GM21717 (cell line): ENCODE data around the gene ENTPD7.
"Not testable (repeated sequence)": the region's sequence is repeated elsewhere in the genome, so short reads cannot be mapped to it uniquely, and the experiment has no call there.

ENCODE experiments used
- ATAC-seq: cut with Tn5 transposase; IDR thresholded peaks from one replicate; pipeline ENCODE4 v1.9.1; 2021; ENCODE audit warnings: mild to moderate bottlenecking, moderate library complexity; ENCODE audit not compliant: unreplicated experiment

The ENTPD7 gene

DNA sequence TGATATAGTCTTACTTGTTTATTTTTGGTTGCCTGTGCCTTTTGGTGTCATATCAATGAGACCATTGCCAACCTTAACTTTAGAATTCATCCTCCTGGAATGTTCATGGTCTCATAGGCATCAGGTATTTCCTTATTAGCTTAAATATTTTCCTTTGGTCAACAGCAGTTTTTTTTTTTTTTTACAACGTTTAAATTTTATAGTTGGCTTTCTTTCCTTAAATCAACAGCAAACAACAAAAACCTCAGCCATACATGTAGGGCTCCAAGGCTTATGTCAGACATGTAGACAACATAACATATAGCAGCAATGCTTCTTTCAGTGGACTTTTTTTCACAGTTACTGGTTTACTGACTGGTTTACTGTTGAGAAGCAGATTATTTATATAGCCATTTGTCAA is 22.7 kb downstream of the ENTPD7 start:
- ATAC-seq: no peak

DNA sequence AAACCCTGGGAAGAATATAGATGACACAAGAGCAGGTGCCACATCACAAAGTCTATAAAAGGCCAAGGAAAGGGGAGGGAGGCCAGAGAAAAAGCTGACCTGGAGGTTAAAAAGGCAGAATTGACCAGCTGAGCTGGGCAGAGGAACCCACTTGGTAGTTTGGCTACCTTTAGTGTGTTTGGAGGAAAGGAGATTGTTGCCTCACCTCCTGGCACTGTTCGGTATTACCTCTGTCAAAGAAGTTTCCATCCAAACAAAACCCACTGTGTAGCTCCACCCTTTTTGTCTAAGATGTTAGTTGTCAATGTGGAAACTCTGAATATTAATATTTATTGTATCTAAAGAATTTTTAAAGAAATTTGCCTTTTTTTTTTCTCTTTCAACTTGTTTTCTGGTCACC is 23.4 kb downstream of the ENTPD7 start:
- no peak for ATAC-seq

DNA sequence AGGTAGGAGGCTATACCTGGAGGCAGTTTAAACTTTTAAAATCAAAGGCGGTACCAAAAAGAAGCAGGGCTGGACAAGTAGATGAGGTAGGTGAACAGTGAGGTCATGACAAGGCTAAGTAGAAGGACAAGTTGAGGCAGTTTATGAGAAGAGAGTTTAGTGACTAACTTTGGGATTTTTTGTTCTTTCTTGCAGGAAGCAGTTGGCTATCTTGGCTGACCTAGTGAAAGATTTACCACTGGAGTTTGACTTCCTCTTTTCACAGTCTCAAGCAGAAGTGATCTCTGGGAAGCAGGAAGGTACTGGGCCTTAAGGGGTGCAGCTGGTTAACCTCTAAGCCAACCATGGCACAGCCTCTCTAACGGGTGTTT is 26.3 kb downstream of the ENTPD7 start:
- ATAC-seq: peak; percentile 93

DNA sequence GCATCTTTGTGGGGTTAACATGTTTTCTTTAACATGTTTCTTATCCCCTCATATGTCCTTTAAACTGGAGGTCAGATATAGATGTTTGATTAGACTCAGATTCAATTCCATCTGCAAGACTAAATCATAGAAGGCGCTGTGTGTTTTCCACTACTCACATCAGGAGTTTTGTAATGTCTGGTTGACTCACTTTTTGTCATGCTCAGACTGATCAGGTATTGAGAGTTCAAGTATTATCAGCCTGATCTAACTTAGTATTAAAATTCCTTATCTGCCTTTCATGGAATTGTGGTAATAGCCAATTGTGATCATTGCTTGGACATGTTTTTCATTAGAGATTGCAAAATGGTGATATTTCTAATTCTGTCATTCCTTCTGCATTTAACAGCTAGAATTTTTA is 30.2 kb downstream of the ENTPD7 start:
- no peak for ATAC-seq

DNA sequence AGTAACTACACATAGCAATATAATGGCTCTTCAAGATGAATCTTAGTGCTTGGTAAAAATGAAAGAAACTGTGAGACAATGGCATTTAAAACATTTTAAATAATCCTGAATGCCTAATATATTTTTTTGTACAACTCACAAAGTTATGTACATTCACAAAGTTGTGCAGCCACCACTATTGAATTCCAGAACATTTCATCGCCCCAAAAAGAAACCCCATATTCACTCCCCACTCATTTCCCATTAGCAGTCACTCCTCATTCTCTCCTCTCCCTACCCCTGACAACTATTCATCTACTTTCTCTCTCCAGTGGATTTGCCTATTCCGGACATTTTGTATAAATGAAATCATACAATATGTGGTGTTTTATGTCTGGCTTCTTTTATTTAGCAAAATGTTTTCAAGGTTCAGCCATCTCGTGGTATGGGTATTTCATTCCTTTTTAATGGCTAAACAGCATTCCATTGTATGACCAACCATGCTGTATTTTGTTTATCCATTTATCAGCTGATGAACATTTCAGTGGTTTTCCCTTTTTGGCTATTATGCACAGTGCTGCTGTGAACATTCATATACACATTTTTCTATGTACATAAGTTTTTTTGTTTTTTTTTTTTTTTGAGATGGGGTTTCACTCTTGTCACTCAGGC is 34.7 kb downstream of the ENTPD7 start:
- ATAC-seq: no peak

DNA sequence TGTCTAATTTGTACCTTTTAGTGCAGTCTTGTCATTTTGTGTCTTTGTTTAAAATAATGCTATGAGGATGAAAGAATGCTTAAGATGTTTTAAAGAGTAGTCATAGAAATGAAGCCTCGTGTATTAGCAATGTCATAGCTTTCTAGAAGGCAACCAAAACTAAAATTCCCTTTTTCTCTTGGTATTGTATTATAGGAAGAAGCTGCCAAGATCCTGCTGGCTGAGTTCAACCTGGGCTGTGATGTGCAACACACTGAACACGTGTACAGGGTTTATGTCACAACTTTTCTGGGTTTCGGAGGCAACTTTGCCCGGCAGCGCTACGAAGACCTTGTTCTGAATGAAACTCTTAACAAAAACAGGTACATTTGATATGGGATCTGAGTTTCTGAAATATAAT is 36.5 kb downstream of the ENTPD7 start:
- no peak for ATAC-seq

DNA sequence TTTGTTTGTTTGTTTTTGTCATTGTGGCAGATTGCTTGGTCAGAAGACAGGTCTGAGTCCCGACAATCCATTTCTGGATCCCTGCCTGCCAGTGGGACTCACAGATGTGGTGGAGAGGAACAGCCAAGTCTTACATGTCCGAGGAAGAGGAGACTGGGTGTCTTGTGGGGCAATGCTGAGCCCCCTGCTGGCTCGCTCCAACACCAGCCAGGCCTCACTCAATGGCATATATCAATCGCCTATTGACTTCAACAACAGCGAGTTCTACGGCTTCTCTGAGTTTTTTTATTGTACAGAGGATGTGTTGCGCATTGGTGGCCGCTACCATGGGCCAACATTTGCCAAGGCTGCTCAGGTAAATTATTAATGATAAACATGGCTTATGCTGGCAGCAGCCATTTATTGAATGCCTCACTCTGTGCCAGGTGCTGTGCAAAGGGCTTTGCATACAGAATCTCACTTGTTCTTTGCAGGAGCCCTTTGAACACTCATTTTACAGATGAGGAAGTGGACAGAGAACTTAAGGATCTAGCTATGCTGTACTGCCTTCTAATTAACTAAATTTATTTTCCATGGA is 39.3 kb downstream of the ENTPD7 start:
- no peak for ATAC-seq

DNA sequence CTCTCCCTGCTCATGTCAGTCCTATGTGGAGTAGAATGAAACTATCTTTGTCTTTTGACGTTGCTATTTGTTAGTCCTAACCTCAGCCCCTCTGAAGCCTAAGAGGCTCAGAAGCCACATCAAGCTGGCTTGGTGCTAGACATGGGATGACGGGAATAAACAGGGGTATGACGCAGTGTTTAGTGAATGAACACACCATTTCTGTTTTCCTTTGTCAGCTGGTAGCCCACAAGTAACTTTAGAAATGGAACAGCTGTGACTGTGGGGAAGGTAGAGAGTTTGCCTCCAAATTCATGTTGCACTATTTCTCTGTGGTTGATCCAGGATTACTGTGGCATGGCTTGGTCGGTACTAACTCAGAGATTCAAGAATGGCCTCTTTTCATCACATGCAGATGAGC is 41.3 kb downstream of the ENTPD7 start:
- no peak for ATAC-seq

DNA sequence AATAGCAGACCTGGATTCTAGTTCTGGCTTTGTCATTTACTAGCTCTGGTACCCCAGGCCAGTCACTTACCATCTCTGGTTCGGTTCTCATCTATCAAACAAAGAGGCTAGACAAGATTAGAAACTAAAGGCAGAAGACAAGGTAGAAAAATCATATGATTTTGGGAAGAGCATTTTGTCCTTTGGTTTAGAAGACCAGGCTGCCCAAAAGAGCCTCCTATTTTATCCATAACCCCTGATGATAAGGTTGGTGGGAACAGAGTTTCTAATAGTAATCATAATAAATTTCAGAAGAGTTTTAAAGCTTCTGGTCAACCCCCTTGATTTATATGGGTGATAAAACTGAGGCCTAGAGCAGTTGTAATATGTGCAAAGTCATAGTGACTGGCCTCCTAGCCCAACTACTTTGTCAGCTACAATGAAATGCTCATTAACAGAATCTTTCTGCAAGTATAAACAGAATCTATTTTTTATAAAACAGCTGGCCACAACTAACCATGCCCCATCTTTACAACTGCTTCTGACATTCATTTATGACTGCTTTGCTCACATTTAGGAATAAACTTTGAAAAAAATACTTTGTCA is 49.2 kb downstream of the ENTPD7 start:
- no peak for ATAC-seq

DNA sequence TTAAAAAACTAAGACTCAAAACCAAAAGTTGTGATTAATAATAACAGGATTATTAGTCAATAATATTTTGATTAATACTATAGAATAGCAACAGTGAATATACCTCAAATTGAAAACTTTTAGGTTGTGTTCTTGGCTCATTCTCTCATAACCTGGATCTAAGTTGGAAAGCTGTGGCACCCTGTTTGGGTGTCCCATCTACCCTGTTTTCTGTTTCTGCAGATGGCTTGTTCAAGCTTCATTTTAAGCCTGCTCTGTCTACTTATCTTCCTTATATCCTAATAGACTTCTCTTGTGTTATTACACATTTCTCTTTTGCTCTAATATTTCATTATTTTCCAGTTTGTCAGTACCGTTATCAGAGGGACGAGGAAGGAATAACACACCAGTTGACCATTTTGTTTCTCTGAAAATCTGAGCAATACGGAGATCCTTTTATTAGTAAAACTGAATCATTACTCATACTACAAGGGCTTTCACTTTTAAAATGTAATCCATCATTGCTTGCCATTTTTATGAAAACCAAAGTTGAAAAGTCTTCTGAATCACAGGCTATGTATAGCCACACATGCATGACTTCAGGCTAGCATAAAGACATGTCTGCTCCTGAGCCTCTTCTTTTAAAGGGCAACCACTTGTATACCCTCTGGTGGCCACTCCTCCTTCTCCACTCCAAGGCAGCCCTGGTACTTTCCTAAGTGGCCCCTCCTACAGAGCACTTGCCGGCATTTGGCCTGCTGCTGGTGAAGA is 50.3 kb downstream of the ENTPD7 start:
- ATAC-seq: peak; percentile 63

DNA sequence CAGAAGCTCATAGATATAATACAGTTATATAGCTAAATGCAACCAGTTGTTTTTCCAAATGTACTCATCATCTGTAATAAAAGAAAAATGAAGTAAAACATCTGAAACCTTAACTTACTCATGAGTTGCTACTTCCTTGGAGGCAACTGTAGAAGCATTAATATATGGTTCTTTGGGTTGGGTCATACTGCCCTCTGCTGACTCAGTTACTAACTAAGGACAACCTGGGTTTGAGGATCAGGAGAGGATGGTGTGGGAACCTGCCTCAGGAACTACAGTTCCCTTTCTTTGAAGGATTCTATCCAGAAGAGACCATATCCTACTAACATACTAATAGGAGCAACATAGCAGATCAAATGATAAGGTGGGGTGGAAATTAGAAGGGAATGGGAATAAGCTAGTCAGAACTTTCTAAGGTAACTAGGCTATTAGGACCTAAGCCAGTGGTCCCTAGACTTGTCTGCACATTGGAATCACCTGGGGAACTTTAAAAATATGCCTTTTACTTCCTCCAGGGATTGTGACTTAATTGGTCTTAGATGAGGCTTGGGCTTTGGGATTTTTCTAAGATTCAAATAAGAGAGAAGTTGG is 51.9 kb downstream of the ENTPD7 start:
- ATAC-seq: no peak

DNA sequence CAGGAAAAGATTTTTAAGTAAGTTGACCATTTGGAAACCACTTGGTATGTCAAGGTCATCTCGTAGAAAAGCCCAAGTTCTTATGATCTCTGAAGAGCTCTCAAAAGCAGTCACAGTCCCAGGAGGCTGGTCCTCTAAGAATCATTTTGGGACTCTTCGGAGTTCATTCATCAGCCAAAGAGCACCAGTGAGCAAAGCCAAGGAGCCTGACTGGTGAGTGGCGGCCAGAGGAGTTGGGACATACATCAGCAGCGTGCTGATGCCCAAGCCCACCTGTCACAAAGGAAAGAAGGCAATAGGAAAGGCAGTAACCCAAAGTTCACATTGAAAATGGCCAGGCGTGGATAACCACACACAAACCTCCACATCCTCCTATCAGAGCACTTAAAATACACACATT is 55.1 kb downstream of the ENTPD7 start:
- no peak for ATAC-seq

DNA sequence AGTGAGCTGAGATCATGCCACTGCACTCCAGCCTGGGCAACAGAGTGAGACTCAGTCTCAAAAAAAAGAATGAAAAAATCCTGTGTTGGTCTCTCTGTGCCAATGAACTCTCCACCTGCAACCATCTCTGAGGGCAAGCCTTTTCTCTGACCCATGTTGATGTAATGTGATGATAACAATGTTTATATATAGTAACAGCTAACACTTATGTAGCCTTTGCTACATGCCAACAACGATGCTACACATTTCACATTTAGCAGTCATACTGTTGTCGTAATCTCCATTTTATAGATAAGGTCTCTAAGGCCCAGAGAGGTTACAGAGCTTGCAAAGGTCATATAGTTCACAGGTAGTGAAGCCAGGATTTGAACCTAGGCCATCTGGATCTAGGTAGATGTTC is 61.1 kb downstream of the ENTPD7 start:
- no peak for ATAC-seq

DNA sequence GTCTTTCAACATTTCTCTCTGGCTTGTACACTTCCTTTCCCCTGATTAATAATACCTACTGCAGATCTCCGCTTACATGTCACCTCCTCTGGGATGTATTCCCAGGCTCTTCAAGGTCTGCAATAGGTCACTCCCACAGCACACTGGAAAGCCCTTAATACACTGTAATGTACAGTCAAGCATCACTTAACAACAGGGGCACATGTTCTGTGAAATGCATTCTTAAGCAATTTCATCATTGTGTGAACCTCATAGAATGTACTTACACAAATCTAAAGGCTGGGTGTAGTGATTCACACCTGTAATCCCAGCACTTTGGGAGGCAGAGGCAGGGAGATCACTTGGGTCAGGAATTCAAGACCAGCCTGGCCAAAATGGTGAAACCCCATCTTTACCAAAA is 70.7 kb downstream of the ENTPD7 start:
- no peak for ATAC-seq

DNA sequence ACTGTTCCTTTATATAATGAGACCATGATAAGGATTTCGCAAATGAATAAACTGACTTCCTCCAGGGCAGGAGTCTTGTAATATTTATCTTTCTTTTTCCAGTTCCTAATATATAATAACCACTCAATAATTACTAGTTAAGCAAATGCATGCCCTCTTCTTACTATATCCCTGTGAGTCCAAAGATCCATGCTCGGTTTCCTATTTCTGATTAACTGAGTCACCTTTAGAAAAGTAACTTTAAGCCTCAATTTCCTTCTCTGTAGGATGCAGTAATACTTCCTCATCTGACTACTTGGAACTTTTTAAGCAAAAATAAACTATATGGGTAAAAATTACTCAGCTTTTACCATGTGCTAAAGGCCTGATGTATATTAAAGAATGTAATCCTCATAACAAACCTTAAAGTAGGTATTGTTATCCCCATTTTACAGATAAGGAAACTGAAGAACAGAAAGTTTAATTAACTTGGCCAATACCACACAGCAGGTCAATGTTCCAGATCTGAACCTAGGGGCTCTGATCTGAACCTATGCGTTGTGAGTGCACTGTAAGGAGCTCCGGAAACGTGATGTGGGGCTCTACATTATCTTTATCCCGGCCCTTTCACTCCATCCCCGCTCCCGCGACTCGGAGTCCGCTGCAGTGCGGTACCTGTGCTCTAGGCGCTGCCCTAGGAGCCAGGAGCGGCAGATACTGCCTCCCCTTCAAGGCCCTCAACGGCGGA is 72.2 kb downstream of the ENTPD7 start:
- ATAC-seq: peak; percentile 30

DNA sequence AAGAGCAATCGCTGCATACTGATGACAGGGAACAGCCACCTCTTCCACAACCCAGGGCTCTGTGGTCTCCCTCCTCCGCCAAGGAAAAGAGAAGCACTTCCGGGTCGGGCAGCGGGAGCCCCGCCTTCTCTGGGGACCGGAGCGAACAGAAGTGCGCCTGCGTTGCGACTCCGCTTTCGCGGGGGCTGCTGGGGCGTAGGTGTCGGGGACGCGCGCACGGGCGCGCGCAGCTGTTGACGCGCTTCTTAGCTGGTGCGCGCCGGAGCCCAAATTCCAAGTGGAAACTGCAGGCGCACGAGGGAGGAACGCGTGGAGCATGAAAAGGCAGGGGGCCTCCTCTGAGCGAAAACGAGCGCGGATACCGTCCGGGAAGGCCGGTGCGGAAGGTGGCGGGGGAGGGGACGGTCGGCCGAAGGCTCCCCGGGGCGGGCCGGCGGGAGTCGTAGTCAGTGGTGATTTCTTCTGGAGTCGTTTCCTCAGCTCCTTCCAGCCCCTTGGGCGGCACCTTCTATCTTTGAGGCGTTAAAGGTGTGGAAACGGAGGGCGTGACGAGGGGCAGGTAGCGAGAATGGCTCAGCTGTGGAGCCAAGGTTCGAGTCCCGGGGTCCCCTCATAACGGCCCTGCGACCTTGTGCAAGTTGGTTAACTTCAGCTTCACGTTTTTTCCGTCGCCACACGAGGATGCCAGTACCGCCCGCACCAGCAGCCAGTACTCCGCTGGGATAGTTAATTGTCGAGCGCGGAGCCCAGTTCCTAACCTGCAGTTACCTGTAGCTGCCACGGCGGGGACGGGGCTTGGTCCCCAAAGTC is 72.9 kb downstream of the ENTPD7 start, which contains the start of the genes COX15 and CUTC:
Gene COX15, minus strand, starts transcription at position 95 of the 810 bp plus-strand sequence. Its CDS starts 78 bp downstream, at position 17.
Gene CUTC, plus strand, starts transcription at position 202 of the 810 bp plus-strand sequence. Its CDS starts 115 bp downstream, at position 317.
- ATAC-seq: peak; percentile 85

DNA sequence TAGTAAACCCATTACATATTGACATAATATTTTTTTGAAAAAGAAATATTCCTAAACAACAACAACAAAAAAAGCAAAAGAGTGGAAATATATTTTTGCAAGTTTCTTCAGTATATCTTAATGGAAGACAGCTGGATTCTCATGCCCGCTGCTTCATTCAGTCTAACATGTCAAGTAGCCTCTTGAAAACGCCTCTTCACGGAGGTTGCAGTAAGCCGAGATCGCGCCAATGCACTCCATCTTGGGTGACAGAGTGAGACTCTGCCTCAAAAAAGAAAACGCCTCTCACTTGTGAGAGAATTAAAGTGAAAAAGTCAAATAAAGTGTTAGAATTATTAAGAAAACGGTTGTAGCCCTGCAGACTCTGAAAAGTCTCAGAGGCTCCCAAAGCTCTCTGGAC is 74.1 kb downstream of the ENTPD7 start:
- no peak for ATAC-seq

DNA sequence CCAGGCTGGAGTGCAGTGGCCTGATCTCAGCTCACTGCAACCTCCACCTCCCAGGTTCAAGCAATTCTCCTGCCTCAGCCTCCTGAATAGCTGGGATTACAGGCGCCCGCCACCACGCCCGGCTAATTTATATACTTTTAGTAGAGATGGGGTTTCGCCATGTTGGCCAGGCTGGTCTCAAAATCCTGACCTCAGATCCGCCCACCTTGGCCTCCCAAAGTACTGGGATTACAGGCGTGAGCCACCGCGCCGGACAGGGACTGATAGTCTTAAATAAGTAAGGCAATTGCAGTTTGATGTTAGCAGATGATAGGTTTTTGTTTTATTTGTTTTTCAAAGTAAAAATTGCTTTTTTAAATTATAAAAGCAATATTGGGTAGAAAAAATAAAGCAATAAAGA is 74.8 kb downstream of the ENTPD7 start:
- not testable (repeated sequence) for ATAC-seq

DNA sequence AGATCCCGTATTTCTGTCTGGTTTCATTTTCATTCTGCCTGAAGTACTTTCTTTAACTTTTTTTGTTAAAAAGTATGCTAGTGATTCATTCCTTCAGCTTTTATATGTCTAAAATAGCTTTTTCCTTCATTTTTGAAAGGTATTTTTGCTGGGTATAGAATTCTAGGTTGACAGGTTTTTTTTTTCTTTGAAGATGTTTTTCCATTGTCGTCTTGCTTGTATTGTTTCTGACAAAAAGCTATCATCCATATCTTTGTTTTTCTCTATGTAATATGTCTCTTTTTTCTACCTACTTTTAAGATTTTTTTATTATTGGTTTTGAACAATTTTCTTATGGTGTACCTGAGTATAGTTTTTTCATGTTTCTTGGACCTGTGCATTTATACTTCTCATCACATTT is 81.0 kb downstream of the ENTPD7 start:
- no peak for ATAC-seq
